ENCODE measurements around the gene BEND3. TPM values are rescaled to one million over a fixed set of nuclear protein-coding genes. Genes with fewer than 3 reads are reported as not detected.
A peak's percentile ranks its signal among the peaks of the same experiment; 100 is the strongest.
"Not testable (repeated sequence)": the region's sequence is repeated elsewhere in the genome, so short reads cannot be mapped to it uniquely, and the experiment has no call there.

Gene BEND3
- total RNA-seq (1 to 10 TPM; 2.3 to 3.1 TPM), polyA plus RNA-seq (ENCODE audit: insufficient read length in 2 of 2) (1 to 10 TPM; 3.7 to 4.3 TPM)
- long read RNA-seq, donor 1: 0 reads
- long read RNA-seq, donor 2: 0 reads
- long read RNA-seq, donor 3: 0 reads
- long read RNA-seq, donor 4: 0 reads

GRCh38 chr6:107114926-107115694 lies at the start of gene BEND3:
Gene BEND3, minus strand, starts transcription at chr6:107115515. Its CDS starts 16,230 bp downstream, at chr6:107099285.
- Histone ChIP-seq H3K27me3 (ENCODE audit: control insufficient read depth, insufficient read depth, low read length) (no peaks in the 10 kb centered on the region), H3K4me1 (ENCODE audit: control insufficient read depth, insufficient read depth, low read length) (peaks cover 19% of the 10 kb centered on the region), H3K9me3 (ENCODE audit: control insufficient read depth, insufficient read depth, low read length) (no peaks in the 10 kb centered on the region), H3K27ac (ENCODE audit: low read depth, low read length) (peak within 1 kb of the TSS; percentile 86), H3K36me3 (ENCODE audit: control insufficient read depth, insufficient read depth, low read length) (no peaks in the 10 kb centered on the region), H3K4me3 (ENCODE audit: low read depth, low read length) (peak within 1 kb of the TSS; percentile 63)
- peak in 4 of 6 donors; percentile 38 to 85 (median 57) for DNase-seq (ENCODE audit: low read depth in 4 of 6, low spot score in 6 of 6)
- WGBS (ENCODE audit: insufficient coverage): 0% methylated on average over 95 of the region's 109 CpGs

GRCh38 chr6:107164299-107164698 lies 49.0 kb upstream of the BEND3 start:
- not testable (repeated sequence) for H3K4me3 ChIP-seq (ENCODE audit: low read depth, low read length); H3K4me1 ChIP-seq (ENCODE audit: control insufficient read depth, insufficient read depth, low read length); H3K36me3 ChIP-seq (ENCODE audit: control insufficient read depth, insufficient read depth, low read length); H3K27ac ChIP-seq (ENCODE audit: low read depth, low read length); DNase-seq (ENCODE audit: low read depth in 4 of 6, low spot score in 6 of 6); H3K9me3 ChIP-seq (ENCODE audit: control insufficient read depth, insufficient read depth, low read length); H3K27me3 ChIP-seq (ENCODE audit: control insufficient read depth, insufficient read depth, low read length)
- no CpG with 5 or more reads among the region's 5 CpGs for WGBS (ENCODE audit: insufficient coverage)

- H3K27me3 ChIP-seq (ENCODE audit: control insufficient read depth, insufficient read depth, low read length): no peaks in the 10 kb centered on the region
- H3K36me3 ChIP-seq (ENCODE audit: control insufficient read depth, insufficient read depth, low read length): no peaks in the 10 kb centered on the region
- no peaks in the 10 kb centered on the region for H3K9me3 ChIP-seq (ENCODE audit: control insufficient read depth, insufficient read depth, low read length)
- no peak for DNase-seq (ENCODE audit: low read depth in 4 of 6, low spot score in 6 of 6)
- H3K4me3 ChIP-seq (ENCODE audit: low read depth, low read length): no peak overlapping the region
- WGBS (ENCODE audit: insufficient coverage): no CpG with 5 or more reads among the region's 3 CpGs
- no peaks in the 10 kb centered on the region for H3K4me1 ChIP-seq (ENCODE audit: control insufficient read depth, insufficient read depth, low read length)
- no peak overlapping the region for H3K27ac ChIP-seq (ENCODE audit: low read depth, low read length)
These were observed 46.2 kb upstream of the BEND3 start for GRCh38 chr6:107161521-107161920.

DNA sequence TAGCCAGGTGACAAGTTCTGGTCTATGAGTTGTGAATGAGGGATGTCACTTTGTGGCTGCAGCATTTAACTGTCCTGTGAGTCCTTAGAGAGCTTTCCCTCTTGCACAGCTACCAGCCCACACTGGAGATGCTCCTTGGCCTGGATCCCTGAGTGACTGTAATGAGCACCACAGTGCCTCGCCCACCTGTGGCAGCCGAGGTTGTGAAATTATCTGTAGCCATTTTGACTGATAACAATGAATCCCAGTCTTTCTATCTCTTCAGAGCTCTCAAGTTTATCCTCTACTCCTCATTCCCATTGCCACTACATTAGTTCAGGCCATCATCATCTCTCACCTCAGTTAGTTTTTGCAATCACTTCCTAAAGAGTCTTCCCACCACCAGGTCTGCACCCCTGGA lies 41.3 kb upstream of the BEND3 start:
- H3K27ac ChIP-seq (ENCODE audit: low read depth, low read length): no peak overlapping the region
- 94% methylated on average over 2 of the region's 2 CpGs for WGBS (ENCODE audit: insufficient coverage)
- H3K27me3 ChIP-seq (ENCODE audit: control insufficient read depth, insufficient read depth, low read length): no peaks in the 10 kb centered on the region
- no peak overlapping the region for H3K4me3 ChIP-seq (ENCODE audit: low read depth, low read length)
- peaks cover 6% of the 10 kb centered on the region for H3K4me1 ChIP-seq (ENCODE audit: control insufficient read depth, insufficient read depth, low read length)
- H3K9me3 ChIP-seq (ENCODE audit: control insufficient read depth, insufficient read depth, low read length): no peaks in the 10 kb centered on the region
- DNase-seq (ENCODE audit: low read depth in 4 of 6, low spot score in 6 of 6): no peak
- H3K36me3 ChIP-seq (ENCODE audit: control insufficient read depth, insufficient read depth, low read length): no peaks in the 10 kb centered on the region

DNA sequence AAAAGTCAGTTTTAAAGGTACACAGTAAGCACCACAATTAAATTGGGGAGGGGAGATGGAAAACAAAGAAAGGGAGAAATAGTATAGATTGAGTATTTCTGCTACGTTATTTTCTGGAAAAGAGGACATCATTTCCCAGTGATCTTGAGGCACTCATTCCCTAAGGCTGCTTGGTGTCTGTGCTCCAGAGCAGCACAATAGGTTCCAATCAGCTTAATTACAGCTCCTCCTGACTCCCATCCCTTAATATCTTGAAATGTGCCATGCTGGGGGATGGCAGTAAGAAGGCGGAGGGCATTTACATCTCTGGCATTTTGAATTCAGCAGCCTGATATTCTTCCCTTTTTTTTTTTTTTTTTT lies 39.5 kb upstream of the BEND3 start:
- DNase-seq (ENCODE audit: low read depth in 4 of 6, low spot score in 6 of 6): no peak
- Histone ChIP-seq H3K4me1 (ENCODE audit: control insufficient read depth, insufficient read depth, low read length) (peaks cover 6% of the 10 kb centered on the region), H3K36me3 (ENCODE audit: control insufficient read depth, insufficient read depth, low read length) (no peaks in the 10 kb centered on the region), H3K9me3 (ENCODE audit: control insufficient read depth, insufficient read depth, low read length) (no peaks in the 10 kb centered on the region), H3K27me3 (ENCODE audit: control insufficient read depth, insufficient read depth, low read length) (no peaks in the 10 kb centered on the region), H3K4me3 (ENCODE audit: low read depth, low read length) (no peak overlapping the region), H3K27ac (ENCODE audit: low read depth, low read length) (no peak overlapping the region)
- 20% methylated on average over 1 of the region's 2 CpGs for WGBS (ENCODE audit: insufficient coverage)

GRCh38 chr6:107154131-107154800 lies 39.0 kb upstream of the BEND3 start:
- H3K27me3 ChIP-seq (ENCODE audit: control insufficient read depth, insufficient read depth, low read length): no peaks in the 10 kb centered on the region
- H3K27ac ChIP-seq (ENCODE audit: low read depth, low read length): no peak overlapping the region
- WGBS (ENCODE audit: insufficient coverage): 3% methylated on average over 7 of the region's 12 CpGs
- no peaks in the 10 kb centered on the region for H3K9me3 ChIP-seq (ENCODE audit: control insufficient read depth, insufficient read depth, low read length)
- peaks cover 6% of the 10 kb centered on the region for H3K4me1 ChIP-seq (ENCODE audit: control insufficient read depth, insufficient read depth, low read length)
- H3K4me3 ChIP-seq (ENCODE audit: low read depth, low read length): no peak overlapping the region
- peak; percentile 15 to 93 (median 40) for DNase-seq (ENCODE audit: low read depth in 4 of 6, low spot score in 6 of 6)
- no peaks in the 10 kb centered on the region for H3K36me3 ChIP-seq (ENCODE audit: control insufficient read depth, insufficient read depth, low read length)

- Histone ChIP-seq H3K9me3 (ENCODE audit: control insufficient read depth, insufficient read depth, low read length) (no peaks in the 10 kb centered on the region), H3K4me3 (ENCODE audit: low read depth, low read length) (no peak overlapping the region), H3K27ac (ENCODE audit: low read depth, low read length) (no peak overlapping the region), H3K36me3 (ENCODE audit: control insufficient read depth, insufficient read depth, low read length) (no peaks in the 10 kb centered on the region), H3K4me1 (ENCODE audit: control insufficient read depth, insufficient read depth, low read length) (peaks cover 6% of the 10 kb centered on the region), H3K27me3 (ENCODE audit: control insufficient read depth, insufficient read depth, low read length) (no peaks in the 10 kb centered on the region)
- WGBS (ENCODE audit: insufficient coverage): no CpG with 5 or more reads among the region's 8 CpGs
- DNase-seq (ENCODE audit: low read depth in 4 of 6, low spot score in 6 of 6): no peak
These were observed 37.5 kb upstream of the BEND3 start for GRCh38 chr6:107152638-107153430.

GRCh38 chr6:107144666-107145065 lies 29.4 kb upstream of the BEND3 start:
- no peak overlapping the region for H3K4me3 ChIP-seq (ENCODE audit: low read depth, low read length)
- WGBS (ENCODE audit: insufficient coverage): 100% methylated on average over 2 of the region's 4 CpGs
- no peaks in the 10 kb centered on the region for H3K4me1 ChIP-seq (ENCODE audit: control insufficient read depth, insufficient read depth, low read length)
- no peak for DNase-seq (ENCODE audit: low read depth in 4 of 6, low spot score in 6 of 6)
- no peaks in the 10 kb centered on the region for H3K9me3 ChIP-seq (ENCODE audit: control insufficient read depth, insufficient read depth, low read length)
- no peaks in the 10 kb centered on the region for H3K27me3 ChIP-seq (ENCODE audit: control insufficient read depth, insufficient read depth, low read length)
- no peak overlapping the region for H3K27ac ChIP-seq (ENCODE audit: low read depth, low read length)
- no peaks in the 10 kb centered on the region for H3K36me3 ChIP-seq (ENCODE audit: control insufficient read depth, insufficient read depth, low read length)

GRCh38 chr6:107144014-107144413 lies 28.7 kb upstream of the BEND3 start:
- Histone ChIP-seq H3K4me3 (ENCODE audit: low read depth, low read length) (no peak overlapping the region), H3K36me3 (ENCODE audit: control insufficient read depth, insufficient read depth, low read length) (no peaks in the 10 kb centered on the region), H3K27me3 (ENCODE audit: control insufficient read depth, insufficient read depth, low read length) (no peaks in the 10 kb centered on the region), H3K4me1 (ENCODE audit: control insufficient read depth, insufficient read depth, low read length) (no peaks in the 10 kb centered on the region), H3K9me3 (ENCODE audit: control insufficient read depth, insufficient read depth, low read length) (no peaks in the 10 kb centered on the region), H3K27ac (ENCODE audit: low read depth, low read length) (no peak overlapping the region)
- no peak for DNase-seq (ENCODE audit: low read depth in 4 of 6, low spot score in 6 of 6)
